Dermis microvascular lymphatic vessel endothelial cell (primary cell): ENCODE measurements around the gene VAV1. TPM values are rescaled to one million over a fixed set of nuclear protein-coding genes. Genes with fewer than 3 reads are reported as not detected.
"Not testable (repeated sequence)": the region's sequence is repeated elsewhere in the genome, so short reads cannot be mapped to it uniquely, and the experiment has no call there.

Experiments
- DNase-seq, 2 donors: peaks; one replicate each; pipeline versions ENCODE4 v3.0.0 to v3.0.0-alpha.2; 2010; ENCODE audit warnings: low read depth in 2 of 2
- total RNA-seq: library from RNA; depleted of rRNA; stranded (reverse); fragments of >200 nt; gene quantifications from 2 replicates; pipeline ENCODE4 v1.2.1, GENCODE V29; 2014

Gene VAV1
- total RNA-seq, 1 donor from 2014 or later: under 0.01 TPM

DNA sequence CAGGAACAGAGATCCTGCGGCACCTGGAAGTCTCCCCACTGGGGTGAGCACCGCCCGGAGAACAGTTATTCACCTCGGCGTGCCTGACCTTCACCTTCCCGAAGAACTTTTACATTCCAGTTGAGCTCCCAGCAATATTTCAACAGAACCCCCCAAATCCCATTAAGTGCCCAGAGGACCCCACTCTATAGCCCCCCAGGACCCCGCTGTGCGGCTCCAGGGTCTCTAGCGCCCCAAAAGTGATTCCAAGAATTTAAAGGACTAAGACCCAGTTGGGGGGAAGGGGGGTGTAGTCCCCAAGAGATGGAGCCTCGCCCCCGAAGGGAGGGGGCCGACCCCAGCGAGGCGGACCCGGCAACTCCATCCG is 35.6 kb upstream of the VAV1 start:
- DNase-seq: no peak

DNA sequence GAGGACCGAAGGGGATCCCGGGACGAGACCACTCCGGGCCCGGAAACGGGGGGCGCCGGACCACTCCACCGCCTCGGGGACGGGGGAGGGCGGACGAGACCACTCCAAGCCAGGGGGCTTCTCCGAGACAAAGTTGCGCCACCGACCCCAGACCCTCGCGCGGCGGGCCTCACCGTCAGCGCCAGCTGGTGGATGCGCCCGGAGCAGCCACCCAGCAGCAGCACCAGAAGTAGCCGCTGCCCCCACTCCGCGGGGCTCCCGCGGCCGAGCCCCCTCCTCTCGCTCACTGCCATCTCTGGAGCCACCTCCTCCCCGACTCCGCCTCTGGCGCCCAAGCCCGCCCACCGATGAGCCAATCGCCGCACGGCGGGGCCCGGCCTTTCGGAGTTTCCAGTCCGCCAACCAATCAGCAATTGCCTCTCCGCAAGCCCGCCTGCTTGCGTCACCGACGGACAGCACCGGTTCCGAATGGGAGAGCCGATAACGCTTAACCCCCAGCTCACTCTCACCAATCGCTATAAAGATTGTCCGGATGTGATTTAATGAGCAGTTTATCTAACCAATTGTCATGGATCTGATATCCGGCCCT is 35.1 kb upstream of the VAV1 start, which contains the start of gene GPR108:
TSS of gene GPR108 (minus strand) at position 297 of the 589 bp plus-strand sequence. CDS start at position 293, 4 bp downstream.
- DNase-seq: peak in 1 of 2 donors; percentile 100

DNA sequence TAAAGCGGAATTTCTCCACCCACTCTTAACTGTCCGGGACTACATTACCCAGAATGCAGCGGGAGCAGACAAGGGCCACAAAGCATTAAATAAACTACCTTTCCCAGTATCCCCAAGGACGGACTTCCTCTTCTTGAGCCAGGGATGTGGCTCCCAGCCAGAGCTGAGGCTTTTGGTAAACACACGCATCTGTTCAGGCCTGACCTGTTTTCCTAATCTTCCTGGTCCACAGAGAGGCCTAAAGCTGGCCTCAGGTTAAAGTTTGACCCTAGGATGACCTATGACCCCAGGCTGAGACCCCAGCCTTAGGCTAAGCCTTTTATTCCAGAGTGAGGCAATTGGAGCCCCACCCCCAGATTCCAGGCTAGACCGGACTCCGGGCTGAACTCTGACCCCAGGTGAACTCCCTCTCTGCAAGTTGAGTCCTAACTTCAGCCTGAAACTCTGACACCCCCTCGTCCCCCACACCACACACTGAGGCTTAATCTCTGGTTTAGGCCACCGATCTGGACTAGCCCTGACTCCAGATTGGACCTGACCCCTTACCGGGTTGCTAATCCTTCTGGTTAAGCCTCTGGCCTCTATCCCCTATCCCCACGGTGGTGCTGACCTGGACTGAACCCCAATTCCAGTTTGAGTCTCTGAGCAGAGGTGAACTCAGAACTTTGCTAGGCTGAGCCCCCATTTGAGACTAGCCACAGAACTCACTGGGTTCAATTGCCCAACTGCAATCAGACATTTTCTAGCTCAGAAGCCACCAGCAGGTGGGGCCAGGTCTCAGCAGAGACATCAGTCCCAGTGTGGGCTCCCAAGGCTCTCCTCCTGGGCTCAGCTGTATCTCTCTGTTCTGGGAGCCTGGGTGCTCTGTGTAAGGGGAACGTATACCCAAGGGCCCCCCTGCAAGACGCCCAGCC is 34.4 kb upstream of the VAV1 start:
- DNase-seq: peak; percentile 79 to 100

DNA sequence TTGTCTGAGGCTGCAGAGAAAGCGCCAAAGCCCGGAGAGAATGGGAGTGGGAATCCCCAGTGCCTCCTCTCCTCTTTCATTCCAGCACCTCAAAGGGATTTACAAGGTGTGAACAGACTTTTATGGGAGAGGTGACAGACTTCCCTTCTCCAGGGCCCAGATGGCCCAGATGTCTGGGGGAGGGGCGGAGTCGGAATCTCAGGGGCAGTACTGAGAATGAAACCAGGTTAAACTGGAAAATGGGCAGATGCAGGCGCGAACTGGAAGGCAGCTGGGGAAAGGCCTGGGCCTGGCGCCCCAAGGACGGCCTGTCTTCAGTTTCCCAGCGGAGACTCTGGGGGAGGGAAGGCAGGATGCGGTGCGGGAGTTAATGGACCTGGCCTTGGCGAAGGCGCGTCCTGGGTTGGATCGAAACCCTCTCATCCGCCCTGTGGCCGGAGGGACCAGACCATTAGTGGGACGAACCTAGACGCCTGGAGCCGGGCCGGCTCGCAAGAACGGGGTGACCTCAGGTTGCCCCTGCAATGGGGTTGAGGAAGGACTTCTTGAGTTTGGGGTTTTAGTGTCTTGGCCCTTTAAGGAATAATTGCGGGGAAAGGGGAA is 33.6 kb upstream of the VAV1 start:
- peak in 1 of 2 donors; percentile 25 for DNase-seq

DNA sequence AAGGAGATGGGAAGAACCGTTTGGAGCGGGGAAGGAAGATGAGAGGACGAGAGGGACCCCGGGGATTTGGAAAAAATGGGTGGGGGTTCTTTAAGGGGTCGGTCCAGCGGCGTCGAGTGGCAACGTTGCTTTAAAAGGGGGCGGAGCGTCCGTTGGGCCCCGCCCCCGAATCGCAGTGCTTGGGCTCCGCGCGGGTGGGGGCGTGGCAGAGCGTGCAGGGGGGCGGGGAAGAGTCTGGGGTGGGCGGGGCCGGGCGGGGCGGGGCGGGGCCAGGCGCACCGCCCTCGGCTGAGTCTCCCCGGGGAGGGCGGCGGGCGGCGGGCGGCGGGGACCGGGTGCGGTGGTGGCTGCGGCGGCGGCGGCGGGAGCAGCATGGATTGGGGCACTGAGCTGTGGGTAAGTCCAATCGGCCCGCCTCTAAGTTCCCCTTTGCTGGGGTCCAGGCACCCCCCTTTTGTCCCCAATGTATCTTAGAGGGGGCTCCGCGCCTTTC is 33.1 kb upstream of the VAV1 start, which contains the start of gene TRIP10:
TSS of gene TRIP10 (plus strand) at position 291 of the 493 bp plus-strand sequence. CDS start at position 373, 82 bp downstream.
- peak in 1 of 2 donors; percentile 84 for DNase-seq

DNA sequence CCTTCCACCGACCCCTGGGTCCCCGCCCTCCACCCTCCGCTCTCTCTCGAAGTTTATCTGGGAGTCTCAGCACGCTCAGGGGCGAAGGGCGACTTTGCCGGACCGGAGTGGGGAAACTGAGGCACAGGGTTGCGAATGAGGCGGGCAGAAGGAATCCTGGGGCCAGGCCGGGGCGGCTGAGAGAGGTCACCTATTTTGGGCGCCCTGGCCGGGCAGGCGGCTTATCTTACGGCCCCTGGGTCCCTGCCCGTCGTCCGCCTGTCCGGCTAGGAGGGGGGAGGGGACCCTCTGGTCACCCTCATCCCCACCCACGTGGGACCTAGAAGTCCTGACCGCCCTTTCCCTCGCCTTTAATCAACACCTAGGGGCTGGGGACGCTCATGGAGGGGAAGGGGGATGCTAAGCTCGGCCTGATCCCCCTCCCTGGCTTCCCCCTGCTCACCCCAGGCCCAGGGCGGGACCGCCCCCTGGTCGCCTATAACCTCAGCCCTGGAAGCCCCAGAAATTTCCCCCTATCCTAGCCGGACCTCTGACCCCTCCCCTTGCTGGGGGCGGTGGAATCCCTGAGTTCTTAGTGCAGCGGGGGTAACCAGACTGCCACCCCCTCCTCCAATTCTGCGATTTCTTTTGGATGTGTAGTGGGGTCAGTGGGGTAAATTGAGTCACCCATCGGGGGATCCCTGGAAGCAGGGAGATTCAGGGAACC is 32.5 kb upstream of the VAV1 start:
- peak in 1 of 2 donors; percentile 35 for DNase-seq

DNA sequence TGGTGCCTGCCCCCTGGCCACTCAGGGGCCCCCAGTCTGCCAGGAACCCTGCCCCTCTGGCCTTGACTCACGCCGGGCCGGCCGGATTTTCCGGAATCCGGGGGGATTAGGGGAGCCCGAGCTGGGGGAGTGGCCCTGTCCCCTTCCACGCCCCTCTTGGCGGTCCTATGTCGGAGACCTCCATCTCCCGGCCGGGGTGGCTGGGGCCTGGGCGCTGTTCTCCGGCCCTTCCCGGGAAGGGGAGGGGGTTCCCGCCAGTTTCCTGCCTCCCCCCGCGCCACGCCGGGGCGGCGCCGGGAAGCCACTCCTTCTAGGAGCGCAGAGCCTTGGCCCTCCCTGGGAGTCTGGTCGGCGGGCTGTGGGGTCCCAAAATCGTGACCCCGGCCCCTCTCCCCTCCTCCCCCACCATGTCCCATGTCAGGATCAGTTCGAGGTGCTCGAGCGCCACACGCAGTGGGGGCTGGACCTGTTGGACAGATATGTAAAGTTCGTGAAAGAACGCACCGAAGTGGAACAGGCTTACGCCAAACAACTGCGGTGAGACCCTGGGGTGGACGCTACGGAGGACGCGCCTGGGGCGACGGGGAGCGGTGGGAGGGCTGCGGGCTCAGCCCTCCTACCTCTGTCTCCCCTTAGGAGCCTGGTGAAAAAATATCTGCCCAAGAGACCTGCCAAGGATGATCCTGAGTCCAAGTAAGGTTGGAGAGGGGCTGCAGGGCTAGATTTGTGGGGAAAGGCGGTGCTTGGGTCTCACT is 31.7 kb upstream of the VAV1 start:
- DNase-seq: peak in 1 of 2 donors; percentile 59

DNA sequence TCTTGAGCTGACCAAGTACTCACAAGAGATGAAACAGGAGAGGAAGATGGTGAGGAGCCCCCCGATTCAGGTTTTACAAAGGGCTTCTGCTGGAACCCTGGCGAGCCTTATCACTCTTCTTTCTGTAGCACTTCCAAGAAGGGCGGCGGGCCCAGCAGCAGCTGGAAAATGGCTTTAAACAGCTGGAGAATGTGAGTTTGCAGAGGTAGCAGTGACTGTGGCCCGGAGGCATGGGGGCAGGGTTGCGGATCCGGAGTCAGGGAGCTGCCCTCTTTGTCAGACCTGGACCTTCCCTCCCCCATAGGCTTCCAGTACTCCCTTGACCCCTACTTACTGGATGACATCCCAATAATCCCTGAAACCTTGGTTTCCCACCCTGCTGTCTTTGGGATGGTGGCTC is 29.4 kb upstream of the VAV1 start:
- DNase-seq: no peak

DNA sequence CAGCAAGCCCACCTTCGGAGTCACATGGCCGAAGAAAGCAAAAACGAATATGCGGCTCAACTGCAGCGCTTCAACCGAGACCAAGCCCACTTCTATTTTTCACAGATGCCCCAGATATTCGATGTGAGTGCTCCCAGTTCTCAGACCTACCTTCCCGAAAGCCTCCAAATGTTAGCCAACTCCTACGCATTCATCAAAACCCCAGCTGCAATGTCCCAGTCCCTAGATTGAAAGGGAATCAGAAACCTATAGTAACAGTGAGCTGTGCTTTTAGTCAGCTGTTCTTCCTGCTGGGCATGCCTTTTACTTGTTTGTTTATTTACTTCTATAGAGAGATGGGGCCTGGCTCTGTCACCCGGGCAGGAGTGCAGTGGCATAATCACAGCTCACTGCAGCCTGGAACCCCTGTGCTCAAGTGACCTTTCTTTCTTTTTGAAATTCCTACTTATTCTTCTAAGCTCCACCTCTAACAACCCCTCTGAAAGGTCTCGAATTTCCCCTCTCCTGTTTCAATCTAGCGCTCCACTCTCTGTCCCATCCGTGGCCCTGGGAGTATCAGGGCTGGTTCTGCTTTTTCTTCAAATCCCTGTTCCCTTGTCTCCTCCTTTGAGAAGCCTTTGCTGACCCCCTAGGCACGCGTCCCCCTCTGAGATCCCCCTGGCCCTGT is 28.7 kb upstream of the VAV1 start:
- DNase-seq: no peak

DNA sequence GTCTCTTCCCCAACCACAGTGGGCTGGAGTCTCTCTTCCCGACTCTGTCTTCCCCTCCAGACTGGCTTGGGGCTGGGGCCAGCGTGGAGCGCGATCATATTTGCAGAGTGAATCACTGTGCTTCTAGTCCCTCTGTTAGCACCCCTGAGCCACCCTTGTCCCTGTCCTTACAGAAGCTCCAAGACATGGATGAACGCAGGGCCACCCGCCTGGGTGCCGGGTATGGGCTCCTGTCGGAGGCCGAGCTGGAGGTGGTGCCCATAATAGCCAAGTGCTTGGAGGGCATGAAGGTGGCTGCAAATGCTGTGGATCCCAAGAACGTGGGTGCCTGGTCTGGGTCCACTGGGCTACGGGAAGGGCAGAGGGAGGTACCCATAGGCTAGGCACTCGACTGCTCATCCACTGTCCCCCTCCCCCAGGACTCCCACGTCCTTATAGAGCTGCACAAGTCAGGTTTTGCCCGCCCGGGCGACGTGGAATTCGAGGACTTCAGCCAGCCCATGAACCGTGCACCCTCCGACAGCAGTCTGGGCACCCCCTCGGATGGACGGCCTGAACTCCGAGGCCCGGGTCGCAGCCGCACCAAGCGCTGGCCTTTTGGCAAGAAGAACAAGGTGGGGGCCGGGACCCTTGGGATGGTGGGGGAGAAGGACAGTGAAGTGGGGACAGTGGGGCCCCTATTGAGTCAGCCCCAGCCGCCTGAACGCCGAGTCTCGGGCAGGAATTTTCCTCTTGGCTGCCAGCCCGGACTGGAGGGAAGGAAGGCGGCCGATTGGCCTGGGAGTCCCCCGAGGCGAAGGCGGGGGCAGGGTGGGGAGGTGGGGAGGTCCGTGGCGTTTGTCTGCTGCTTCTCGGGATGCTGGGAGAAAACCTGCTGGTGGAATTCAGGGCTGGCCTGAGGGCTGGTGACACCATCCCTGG is 27.9 kb upstream of the VAV1 start:
- DNase-seq: peak in 1 of 2 donors; percentile 88

DNA sequence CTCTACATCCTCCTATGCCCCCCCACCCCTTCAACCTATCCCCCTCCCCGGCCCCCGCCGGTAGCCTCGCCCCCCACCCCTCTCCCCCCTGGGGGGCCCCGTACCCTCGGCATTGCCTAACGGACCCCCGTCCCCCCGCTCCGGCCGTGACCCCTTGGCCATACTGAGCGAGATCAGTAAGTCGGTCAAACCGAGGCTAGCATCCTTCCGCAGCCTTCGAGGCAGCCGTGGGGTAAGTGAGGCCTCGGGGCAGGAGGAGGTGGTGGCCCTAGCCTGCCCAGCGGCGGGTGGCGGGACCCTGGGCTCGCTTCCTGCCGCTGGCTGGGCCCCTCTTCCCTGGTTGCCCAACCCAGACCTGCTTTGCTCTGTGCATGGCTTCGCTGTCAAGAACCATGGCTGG is 26.5 kb upstream of the VAV1 start:
- no peak for DNase-seq

DNA sequence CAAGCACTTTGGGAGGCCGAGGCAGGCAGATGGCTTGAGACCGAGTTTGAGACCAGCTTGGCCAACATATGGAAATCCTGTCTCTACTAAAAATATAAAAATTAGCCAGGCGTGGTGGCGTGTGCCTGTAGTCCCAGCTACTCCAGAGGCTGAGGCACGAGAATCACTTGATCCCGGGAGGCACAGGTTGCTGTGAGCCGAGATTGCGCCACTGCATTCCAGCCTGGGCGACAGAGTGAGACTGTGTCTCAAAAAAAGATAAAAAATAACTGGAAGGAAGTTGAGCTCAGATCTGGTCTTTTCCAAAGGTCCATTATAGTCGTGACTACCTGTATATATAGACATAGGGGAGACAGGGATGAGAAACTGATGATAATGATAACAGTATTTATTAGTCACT is 24.0 kb upstream of the VAV1 start:
- not testable (repeated sequence) for DNase-seq

DNA sequence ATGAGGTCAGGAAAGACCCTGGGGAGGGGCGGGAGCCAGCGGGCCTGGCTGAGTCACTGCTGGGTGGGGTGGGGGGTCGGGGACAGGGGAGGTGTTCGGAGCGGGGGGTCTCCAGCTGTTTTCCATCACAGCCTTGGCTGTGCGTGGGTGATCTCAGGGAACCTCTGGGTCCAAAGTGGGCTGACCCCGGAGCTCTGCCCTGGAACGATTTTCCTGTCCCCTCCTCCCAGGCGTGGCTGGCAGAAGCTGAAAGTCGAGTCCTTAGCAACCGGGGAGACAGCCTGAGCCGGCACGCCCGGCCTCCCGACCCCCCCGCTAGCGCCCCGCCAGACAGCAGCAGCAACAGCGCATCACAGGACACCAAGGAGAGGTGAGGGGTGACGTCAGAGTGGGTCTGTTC is 22.4 kb upstream of the VAV1 start:
- no peak for DNase-seq

DNA sequence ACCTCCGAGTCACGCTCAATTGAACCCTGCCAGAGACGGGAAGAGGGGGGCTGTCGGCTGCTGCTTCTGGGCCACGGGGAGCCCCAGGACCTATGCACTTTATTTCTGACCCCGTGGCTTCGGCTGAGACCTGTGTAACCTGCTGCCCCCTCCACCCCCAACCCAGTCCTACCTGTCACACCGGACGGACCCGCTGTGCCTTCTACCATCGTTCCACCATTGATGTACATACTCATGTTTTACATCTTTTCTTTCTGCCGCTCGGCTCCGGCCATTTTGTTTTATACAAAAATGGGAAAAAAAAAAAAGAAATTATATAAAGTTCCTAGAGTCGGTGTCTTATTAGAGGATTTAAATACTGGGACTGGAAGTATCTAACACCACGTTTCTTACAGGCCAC is 21.3 kb upstream of the VAV1 start:
- DNase-seq: no peak

DNA sequence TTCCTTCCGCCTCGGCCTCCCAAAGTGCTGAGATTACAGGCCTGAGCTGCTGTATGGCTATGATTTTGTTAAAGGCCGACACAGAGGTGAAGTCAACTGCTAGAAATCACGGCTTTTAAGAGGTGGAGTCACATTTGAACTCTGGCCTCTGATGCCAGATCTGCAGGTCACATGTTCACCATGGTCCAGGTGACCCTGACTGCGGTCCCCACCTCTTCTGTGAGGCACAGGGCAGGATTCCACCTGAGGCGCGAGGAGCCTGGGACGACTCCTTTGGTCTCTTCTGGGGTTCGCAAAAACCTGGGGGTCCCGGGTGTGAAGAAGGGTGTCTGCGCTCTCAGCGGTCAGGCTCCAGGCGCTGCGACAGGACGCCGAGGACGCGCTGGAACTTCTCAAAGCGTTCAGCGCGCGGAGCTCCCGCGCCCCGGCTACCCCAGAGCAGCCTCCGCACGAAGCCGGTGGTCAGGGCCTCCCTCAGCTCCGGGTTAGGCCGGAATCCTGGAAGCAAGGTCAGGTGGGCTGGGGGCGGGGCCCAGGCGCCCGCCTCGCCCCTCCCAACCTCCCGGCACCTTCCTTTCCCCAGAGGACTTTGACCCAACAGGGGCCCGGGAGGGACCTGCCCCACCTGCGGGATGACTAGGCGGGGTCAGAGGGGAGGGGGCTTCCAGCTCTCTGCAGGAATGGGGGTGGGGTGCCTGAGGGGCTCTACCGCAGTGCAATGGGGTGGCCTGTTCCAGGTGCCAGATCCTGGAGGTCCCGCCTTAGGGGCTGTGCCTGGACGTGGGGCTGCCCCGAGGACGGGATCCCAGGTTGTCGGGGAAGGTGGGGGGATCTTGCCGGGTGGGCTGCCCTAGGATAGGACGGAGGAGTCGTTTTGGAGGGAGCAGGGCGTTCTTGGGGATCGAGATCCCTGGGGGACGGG is 20.0 kb upstream of the VAV1 start:
- DNase-seq: no peak

DNA sequence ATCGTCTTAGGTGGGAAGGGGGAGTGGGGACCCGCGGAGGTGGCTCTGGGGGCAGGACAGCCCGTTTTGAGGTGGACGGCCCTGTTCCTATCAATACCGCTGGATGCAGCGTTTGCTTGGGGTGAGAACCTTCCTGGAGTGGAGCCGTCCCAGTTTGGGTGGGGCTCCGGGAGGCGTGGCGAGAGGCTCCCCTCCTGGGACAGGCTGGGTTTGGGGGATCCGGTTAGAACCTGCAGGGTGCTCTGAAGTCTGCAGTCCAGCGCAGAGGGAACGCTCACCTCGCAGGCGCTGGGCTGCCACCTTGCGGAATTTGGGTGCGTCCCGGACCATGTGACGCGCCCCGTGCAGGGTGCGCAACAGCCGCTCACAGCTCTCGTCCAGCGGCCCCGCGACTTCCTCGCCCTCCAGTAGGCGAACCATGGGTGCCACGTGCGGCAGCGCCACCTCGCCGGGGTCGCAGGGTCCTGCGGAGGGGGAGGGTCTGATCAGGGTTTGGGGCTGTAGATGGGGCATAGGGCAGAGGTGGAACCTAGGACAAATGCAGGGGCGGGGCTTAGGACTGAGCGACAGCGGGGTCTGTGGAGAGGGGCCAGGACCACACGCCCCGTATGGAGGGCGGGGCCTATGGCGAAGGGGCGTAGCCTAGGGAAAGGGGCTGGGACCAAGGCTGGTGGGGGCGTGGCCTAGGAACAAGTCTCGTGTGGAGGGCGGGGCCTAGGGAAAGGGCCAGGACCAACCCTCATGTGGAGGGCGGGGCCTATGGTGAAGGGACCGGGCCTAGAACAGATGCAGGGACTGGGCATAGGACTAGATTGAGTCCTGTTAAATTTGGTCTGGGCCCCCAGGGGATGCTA is 19.1 kb upstream of the VAV1 start:
- DNase-seq: peak in 1 of 2 donors; percentile 79

DNA sequence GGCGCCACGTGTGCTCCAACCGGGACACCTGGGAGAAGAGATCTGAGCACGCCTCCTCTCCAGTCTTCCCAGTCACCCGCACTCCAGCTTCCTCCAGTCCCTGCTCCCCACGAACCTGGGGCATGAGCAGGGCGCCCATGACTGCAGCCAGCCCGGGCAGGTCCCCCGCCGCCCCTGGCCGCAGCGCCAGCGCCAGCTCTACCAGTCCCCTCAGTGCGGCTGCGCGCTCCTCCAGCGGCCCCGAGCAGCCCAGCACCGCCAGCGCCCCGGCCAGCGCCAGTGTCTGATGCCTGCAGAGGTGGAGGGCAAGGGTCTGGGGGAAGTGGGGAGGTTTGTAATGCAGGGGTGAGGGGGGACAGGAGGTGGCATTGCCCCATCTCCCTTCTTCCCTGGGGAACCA is 18.4 kb upstream of the VAV1 start:
- DNase-seq: no peak
